Erythroblast (primary cell): Measurements from ENCODE around the gene DSPP.

Experiments used
- GATA1 ChIP-seq: IDR thresholded peaks from 2 replicates; pipeline ENCODE4 v1.6.1; 2011; ENCODE audit warnings: low read depth, mild to moderate bottlenecking, control low read depth, low read length, moderate library complexity
- POLR2A ChIP-seq: IDR thresholded peaks from 2 replicates; pipeline ENCODE4 v1.6.1; 2011; ENCODE audit warnings: mild to moderate bottlenecking, low read length

GRCh38 chr4:87631668-87632067, 23.3 kb downstream of the DSPP start:
- TF ChIP-seq POLR2A: no peak
- TF ChIP-seq GATA1: no peak
